ENCODE measurements around the gene EREG. TPM values are rescaled to one million over a fixed set of nuclear protein-coding genes. Genes with fewer than 3 reads are reported as not detected.

Gene EREG
- total RNA-seq, 3 donors from 2014 or later = 1.5 to 8.8 (median 2.3) TPM

GRCh38 chr4:74426101-74426500 is 61.2 kb downstream of the EREG start:
- no peak for ATAC-seq

GRCh38 chr4:74428276-74428675 is 63.3 kb downstream of the EREG start:
- Histone ChIP-seq H3K4me3 (no peak overlapping the region), H3K9me3 (no peaks in the 10 kb centered on the region), H3K36me3 (ENCODE audit: low read depth) (no peaks in the 10 kb centered on the region), H3K4me1 (ENCODE audit: low read depth) (no peaks in the 10 kb centered on the region)
- no peak for TF ChIP-seq CTCF (IDR thresholded peaks at IDR 0.05)
- intact Hi-C loops (cut with DNase I, micrococcal nuclease) = no loop called here
- DNase-seq (no peak), ATAC-seq (no peak)

More at GRCh38 chr4:74426101-74426500, 61.2 kb downstream of the EREG start:
- H3K9me3 ChIP-seq = no peaks in the 10 kb centered on the region
- no peaks in the 10 kb centered on the region for H3K4me1 ChIP-seq (ENCODE audit: low read depth)
- no peak for TF ChIP-seq CTCF (IDR thresholded peaks at IDR 0.05)
- no peaks in the 10 kb centered on the region for H3K36me3 ChIP-seq (ENCODE audit: low read depth)
- H3K4me3 ChIP-seq = no peak overlapping the region
- intact Hi-C loops (cut with DNase I, micrococcal nuclease) = no loop called here
- no peak for DNase-seq

- H3K4me1 ChIP-seq (ENCODE audit: low read depth) = no peaks in the 10 kb centered on the region
- H3K4me3 ChIP-seq = no peak overlapping the region
- ATAC-seq (peak; percentile 13), DNase-seq (no peak)
- no peak for TF ChIP-seq CTCF (IDR thresholded peaks at IDR 0.05)
- intact Hi-C loops (cut with DNase I, micrococcal nuclease) = no loop called here
- no peaks in the 10 kb centered on the region for H3K36me3 ChIP-seq (ENCODE audit: low read depth)
- H3K9me3 ChIP-seq = no peaks in the 10 kb centered on the region
These were observed 66.3 kb downstream of the EREG start for GRCh38 chr4:74431113-74431826.

GRCh38 chr4:74433043-74433442 is 68.1 kb downstream of the EREG start:
- no peak for DNase-seq
- Histone ChIP-seq H3K4me1 (ENCODE audit: low read depth) (no peaks in the 10 kb centered on the region), H3K9me3 (no peaks in the 10 kb centered on the region), H3K36me3 (ENCODE audit: low read depth) (no peaks in the 10 kb centered on the region), H3K4me3 (no peak overlapping the region)
- ATAC-seq = no peak
- no peak for TF ChIP-seq CTCF (IDR thresholded peaks at IDR 0.05)
- intact Hi-C loops (cut with DNase I, micrococcal nuclease) = no loop called here

GRCh38 chr4:74433541-74434172 is 68.7 kb downstream of the EREG start:
- DNase-seq (no peak), ATAC-seq (no peak)
- Histone ChIP-seq H3K4me3 (no peak overlapping the region), H3K4me1 (ENCODE audit: low read depth) (no peaks in the 10 kb centered on the region), H3K36me3 (ENCODE audit: low read depth) (no peaks in the 10 kb centered on the region), H3K9me3 (no peaks in the 10 kb centered on the region)
- no peak for TF ChIP-seq CTCF (IDR thresholded peaks at IDR 0.05)
- intact Hi-C loops (cut with DNase I, micrococcal nuclease) = no loop called here

Data from mucosa of descending colon (tissue), 3 donors.